IPS DF 6.9 (cell line): Measurements from ENCODE around the gene SNAPIN.

Source experiments
- DNase-seq: peaks from one replicate; pipeline ENCODE4 v3.0.0-alpha.2; 2013; ENCODE audit warnings: low read depth, low spot score
- H3K27ac ChIP-seq: one replicate; pipeline ENCODE4 v1.5.1; 2013; ENCODE audit warnings: low read length, control low read depth
- H3K27me3 ChIP-seq: 2 replicates; pipeline ENCODE4 v1.6.1; 2013; ENCODE audit warnings: mild to moderate bottlenecking, low read length; ENCODE audit not compliant: control insufficient read depth, insufficient read depth
- H3K36me3 ChIP-seq: 2 replicates; pipeline ENCODE4 v1.6.1; 2013; ENCODE audit warnings: low read length; ENCODE audit not compliant: control insufficient read depth, insufficient read depth
- H3K4me1 ChIP-seq: 2 replicates; pipeline ENCODE4 v1.6.1; 2013; ENCODE audit warnings: low read length; ENCODE audit not compliant: control insufficient read depth, insufficient read depth
- H3K4me3 ChIP-seq: 2 replicates; pipeline ENCODE4 v1.5.1; 2013; ENCODE audit warnings: mild to moderate bottlenecking, low read length
- H3K9me3 ChIP-seq: 2 replicates; pipeline ENCODE4 v1.6.1; 2013; ENCODE audit warnings: low read length, inconsistent platforms; ENCODE audit not compliant: control insufficient read depth, insufficient read depth
- WGBS: extraction: QIAGEN DNeasy Blood & Tissue Kit; methylation state at CpG from one replicate; pipeline ENCODE4 v1.1.7; 2013; ENCODE audit warnings: mixed read lengths, missing lambda C conversion rate; ENCODE audit not compliant: insufficient read length, insufficient coverage; 5-methylcytosine and 5-hydroxymethylcytosine counted together

Gene SNAPIN

DNA sequence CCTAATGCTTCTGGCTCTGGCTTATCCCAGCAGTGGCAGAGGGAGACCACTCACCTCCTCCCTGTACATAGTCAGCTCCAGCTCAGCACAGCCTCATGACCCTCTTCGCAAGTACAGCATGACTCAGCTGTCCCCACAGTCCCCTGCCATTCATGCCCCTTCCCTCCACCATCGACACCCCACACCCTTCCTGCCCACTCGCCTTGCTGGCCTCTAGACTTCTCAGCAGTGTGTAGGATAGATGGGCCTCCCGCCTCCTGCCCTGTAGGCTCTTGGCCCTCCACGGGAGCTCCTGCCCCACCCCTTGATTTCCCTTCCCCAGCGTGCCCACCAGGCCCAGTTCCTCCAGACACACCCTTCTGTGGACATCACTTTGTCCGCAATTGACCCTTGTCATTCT lies 29.8 kb downstream of the SNAPIN start:
- H3K9me3 ChIP-seq, result no peaks in the 10 kb centered on the region
- H3K4me1 ChIP-seq, result no peaks in the 10 kb centered on the region
- H3K36me3 ChIP-seq, result 0 out of 2 replicates have a peak, but pooled peaks cover 3% of the 10 kb centered on the region
- no peak overlapping the region for H3K27ac ChIP-seq
- no peak overlapping the region for H3K4me3 ChIP-seq
- no peaks in the 10 kb centered on the region for H3K27me3 ChIP-seq
- DNase-seq, result no peak
- no CpG with 5 or more reads among the region's 7 CpGs for WGBS

DNA sequence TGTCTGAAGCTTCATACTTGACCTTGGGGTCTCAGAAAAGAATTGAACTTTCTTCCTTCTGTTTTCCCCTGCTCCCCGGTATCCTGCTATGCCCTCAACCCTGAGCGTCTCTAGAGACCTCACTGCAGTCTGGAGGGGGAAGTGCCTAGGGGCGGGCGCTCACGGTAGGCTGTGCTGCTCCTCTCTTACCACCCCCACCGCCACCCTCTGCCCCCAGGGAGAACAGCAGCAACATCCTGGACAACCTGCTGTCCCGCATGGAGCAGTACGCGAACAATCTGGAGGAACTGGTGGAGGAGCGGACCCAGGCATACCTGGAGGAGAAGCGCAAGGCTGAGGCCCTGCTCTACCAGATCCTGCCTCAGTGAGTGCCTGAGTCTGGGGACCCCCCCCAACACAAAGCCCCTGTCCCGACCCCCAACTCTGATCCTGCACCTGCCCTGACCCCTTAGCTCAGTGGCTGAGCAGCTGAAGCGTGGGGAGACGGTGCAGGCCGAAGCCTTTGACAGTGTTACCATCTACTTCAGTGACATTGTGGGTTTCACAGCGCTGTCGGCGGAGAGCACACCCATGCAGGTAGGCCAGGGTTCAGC lies 30.3 kb downstream of the SNAPIN start:
- H3K36me3 ChIP-seq, result 0 out of 2 replicates have a peak, but pooled peaks cover 3% of the 10 kb centered on the region
- no peaks in the 10 kb centered on the region for H3K27me3 ChIP-seq
- H3K4me3 ChIP-seq, result no peak overlapping the region
- DNase-seq, result no peak
- no peaks in the 10 kb centered on the region for H3K9me3 ChIP-seq
- no peak overlapping the region for H3K27ac ChIP-seq
- WGBS, result no CpG with 5 or more reads among the region's 18 CpGs
- H3K4me1 ChIP-seq, result no peaks in the 10 kb centered on the region

- no CpG with 5 or more reads among the region's 4 CpGs for WGBS
Measured at GRCh38 chr1:153693466-153693865, 35.0 kb downstream of the SNAPIN start.

DNA sequence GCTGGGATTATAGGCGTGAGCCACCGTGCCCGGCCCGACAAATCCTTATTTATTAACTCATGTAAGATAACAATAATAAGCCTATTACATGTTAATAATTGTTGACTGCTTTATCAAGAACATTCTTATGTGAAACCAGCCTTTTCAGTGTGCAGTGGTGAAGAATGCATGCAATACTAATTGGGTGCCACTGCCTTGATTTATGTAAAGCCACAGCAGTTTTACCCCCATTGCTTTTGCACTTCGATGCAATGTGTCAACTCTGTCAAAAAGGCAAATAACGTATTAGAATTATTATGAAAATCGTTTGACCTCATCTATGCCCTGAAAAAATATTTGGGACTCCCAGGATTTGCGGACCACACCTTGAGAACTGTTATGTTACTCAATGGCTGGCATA lies 38.2 kb downstream of the SNAPIN start:
- WGBS, result no CpG with 5 or more reads among the region's 8 CpGs
- Histone ChIP-seq H3K9me3 (no peaks in the 10 kb centered on the region), H3K4me3 (no peak overlapping the region), H3K27ac (no peak overlapping the region), H3K4me1 (peaks cover 7% of the 10 kb centered on the region; the same call in 1 of the 2 replicates), H3K36me3 (no peaks in the 10 kb centered on the region), H3K27me3 (no peaks in the 10 kb centered on the region)
- no peak for DNase-seq

More at GRCh38 chr1:153693466-153693865, 35.0 kb downstream of the SNAPIN start:
- no peaks in the 10 kb centered on the region for H3K9me3 ChIP-seq
- H3K4me3 ChIP-seq, result no peak overlapping the region
- no peak overlapping the region for H3K27ac ChIP-seq
- 0 out of 2 replicates have a peak, but pooled peaks cover 3% of the 10 kb centered on the region for H3K36me3 ChIP-seq
- H3K27me3 ChIP-seq, result no peaks in the 10 kb centered on the region
- DNase-seq, result no peak
- H3K4me1 ChIP-seq, result peaks cover 7% of the 10 kb centered on the region; the same call in 1 of the 2 replicates

DNA sequence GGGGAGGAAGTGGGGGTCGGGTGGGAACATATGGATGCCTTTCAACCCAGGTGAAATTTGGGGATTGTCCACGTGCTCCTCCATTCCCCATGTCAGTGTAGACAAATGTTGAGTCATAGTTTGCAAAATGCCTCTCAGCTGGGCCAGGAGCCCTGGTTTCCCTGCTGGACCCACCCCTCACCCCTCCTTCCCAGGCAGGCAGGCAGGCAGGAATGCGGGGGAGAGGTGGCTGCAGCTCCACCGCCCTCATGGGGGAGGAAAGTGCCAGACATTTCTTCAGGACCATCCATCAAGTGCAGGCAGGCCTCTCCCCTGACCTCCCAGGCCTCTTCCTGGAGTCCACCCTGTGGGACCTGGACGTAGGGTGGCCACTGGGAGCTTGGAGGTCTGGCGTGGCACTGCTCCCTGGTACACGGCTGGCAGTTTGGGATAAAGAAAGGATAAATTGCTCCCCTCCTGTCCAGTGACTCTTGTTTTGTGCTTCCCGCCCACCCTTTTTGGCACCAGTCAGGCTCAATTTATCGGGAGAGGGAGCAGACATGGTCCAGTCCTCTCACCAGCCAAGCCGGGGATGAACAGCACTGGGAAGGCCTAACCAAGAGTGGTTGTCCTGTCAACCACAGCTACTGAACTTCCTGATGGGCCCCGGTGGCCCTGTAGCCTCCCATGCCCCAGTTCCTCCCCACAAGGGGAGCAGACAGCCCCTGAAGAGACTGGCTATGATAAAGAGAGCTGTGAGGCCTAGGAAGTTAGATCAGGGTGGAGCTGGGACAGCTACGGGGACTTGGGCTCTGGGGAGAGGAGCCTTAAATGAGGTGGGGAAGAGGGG lies 38.9 kb downstream of the SNAPIN start:
- H3K36me3 ChIP-seq, result no peaks in the 10 kb centered on the region
- no peaks in the 10 kb centered on the region for H3K9me3 ChIP-seq
- DNase-seq, result no peak
- peaks cover 7% of the 10 kb centered on the region; the same call in 1 of the 2 replicates for H3K4me1 ChIP-seq
- no peak overlapping the region for H3K4me3 ChIP-seq
- no peak overlapping the region for H3K27ac ChIP-seq
- no peaks in the 10 kb centered on the region for H3K27me3 ChIP-seq
- WGBS, result no CpG with 5 or more reads among the region's 12 CpGs

- Histone ChIP-seq H3K4me1 (peaks cover 7% of the 10 kb centered on the region; the same call in 1 of the 2 replicates), H3K4me3 (no peak overlapping the region), H3K36me3 (no peaks in the 10 kb centered on the region), H3K9me3 (no peaks in the 10 kb centered on the region), H3K27me3 (no peaks in the 10 kb centered on the region), H3K27ac (no peak overlapping the region)
- WGBS, result no CpG with 5 or more reads among the region's 29 CpGs
- DNase-seq, result no peak
Measured at GRCh38 chr1:153698020-153698922, 39.8 kb downstream of the SNAPIN start.

- H3K9me3 ChIP-seq, result no peaks in the 10 kb centered on the region
- WGBS, result no CpG with 5 or more reads among the region's 6 CpGs
- no peak overlapping the region for H3K4me3 ChIP-seq
- peaks cover 7% of the 10 kb centered on the region; the same call in 1 of the 2 replicates for H3K4me1 ChIP-seq
- H3K27ac ChIP-seq, result no peak overlapping the region
- no peaks in the 10 kb centered on the region for H3K27me3 ChIP-seq
- no peak for DNase-seq
- no peaks in the 10 kb centered on the region for H3K36me3 ChIP-seq
Measured at GRCh38 chr1:153698923-153699714, 40.6 kb downstream of the SNAPIN start.

DNA sequence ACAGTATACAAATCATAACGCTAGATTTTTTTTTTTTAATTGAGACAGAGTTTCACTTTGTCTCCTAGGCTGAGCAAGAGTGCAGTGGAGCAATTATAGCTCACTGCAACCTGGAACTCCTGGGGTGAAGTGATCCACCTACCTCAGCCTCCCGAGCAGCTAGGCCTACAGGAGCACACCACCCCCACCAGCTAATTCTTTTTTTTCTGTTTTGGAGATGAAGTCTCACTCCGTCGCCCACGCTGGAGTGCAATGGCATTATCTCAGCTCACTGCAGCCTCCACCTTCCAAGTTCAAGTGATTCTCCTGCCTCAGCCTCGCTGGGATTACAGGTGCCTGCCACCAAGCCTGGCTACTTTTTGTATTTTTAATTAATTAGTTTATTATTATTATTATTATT lies 41.3 kb downstream of the SNAPIN start:
- Histone ChIP-seq H3K27me3 (no peaks in the 10 kb centered on the region), H3K4me3 (no peak overlapping the region), H3K27ac (no peak overlapping the region), H3K4me1 (peaks cover 7% of the 10 kb centered on the region; the same call in 1 of the 2 replicates), H3K36me3 (no peaks in the 10 kb centered on the region), H3K9me3 (no peaks in the 10 kb centered on the region)
- no peak for DNase-seq
- no CpG with 5 or more reads among the region's 6 CpGs for WGBS

GRCh38 chr1:153705484-153705883 lies 47.0 kb downstream of the SNAPIN start:
- WGBS, result no CpG with 5 or more reads among the region's 9 CpGs
- Histone ChIP-seq H3K9me3 (no peaks in the 10 kb centered on the region), H3K27ac (no peak overlapping the region), H3K36me3 (no peaks in the 10 kb centered on the region), H3K4me1 (no peaks in the 10 kb centered on the region), H3K4me3 (no peak overlapping the region), H3K27me3 (no peaks in the 10 kb centered on the region)
- no peak for DNase-seq
